Muscle layer of colon (tissue), 2 donors: ENCODE results near the gene MAPKAPK2.

ENCODE experiments used
- H3K27ac ChIP-seq: one replicate; pipeline ENCODE4 v1.7.0; 2013; ENCODE audit warnings: low read depth, mild to moderate bottlenecking, low read length, moderate library complexity
- H3K27me3 ChIP-seq, 2 donors: one replicate each; pipeline ENCODE4 v1.7.0; 2013; ENCODE audit warnings: low read length in 2 of 2, mild to moderate bottlenecking in 2 of 2; ENCODE audit not compliant: insufficient read depth in 2 of 2, control insufficient read depth in 1 of 2
- H3K36me3 ChIP-seq: one replicate; pipeline ENCODE4 v1.7.0; 2013; ENCODE audit warnings: mild to moderate bottlenecking, low read length; ENCODE audit not compliant: insufficient read depth
- H3K4me1 ChIP-seq: one replicate; pipeline ENCODE4 v1.7.0; 2013; ENCODE audit warnings: mild to moderate bottlenecking, low read length; ENCODE audit not compliant: insufficient read depth
- H3K4me3 ChIP-seq, 2 donors: one replicate each; pipeline ENCODE4 v1.7.0; 2013; ENCODE audit warnings: low read length in 2 of 2, low read depth in 1 of 2, mild to moderate bottlenecking in 1 of 2, moderate library complexity in 1 of 2
- H3K9ac ChIP-seq: one replicate; pipeline ENCODE4 v1.7.0; 2013; ENCODE audit warnings: low read length
- H3K9me3 ChIP-seq: one replicate; pipeline ENCODE4 v1.7.0; 2013; ENCODE audit warnings: mild to moderate bottlenecking, low read length
- donor health status: abdominal sarcoma.
- donor health status: Adenocarcinoma of cecum.

The MAPKAPK2 gene

GRCh38 chr1:206662396-206663092, 22.2 kb upstream of the MAPKAPK2 start:
- Histone ChIP-seq H3K4me3 (no peak overlapping the region), H3K27ac (no peak overlapping the region), H3K9ac (no peak overlapping the region), H3K4me1 (peaks cover 21% of the 10 kb centered on the region), H3K36me3 (no peaks in the 10 kb centered on the region), H3K9me3 (no peaks in the 10 kb centered on the region), H3K27me3 (no peaks in the 10 kb centered on the region)

GRCh38 chr1:206663362-206663761, 21.3 kb upstream of the MAPKAPK2 start:
- no peak overlapping the region for H3K9ac ChIP-seq
- no peak overlapping the region for H3K27ac ChIP-seq
- peak overlapping the region in 1 of 2 donors; percentile 39 for H3K4me3 ChIP-seq

DNA sequence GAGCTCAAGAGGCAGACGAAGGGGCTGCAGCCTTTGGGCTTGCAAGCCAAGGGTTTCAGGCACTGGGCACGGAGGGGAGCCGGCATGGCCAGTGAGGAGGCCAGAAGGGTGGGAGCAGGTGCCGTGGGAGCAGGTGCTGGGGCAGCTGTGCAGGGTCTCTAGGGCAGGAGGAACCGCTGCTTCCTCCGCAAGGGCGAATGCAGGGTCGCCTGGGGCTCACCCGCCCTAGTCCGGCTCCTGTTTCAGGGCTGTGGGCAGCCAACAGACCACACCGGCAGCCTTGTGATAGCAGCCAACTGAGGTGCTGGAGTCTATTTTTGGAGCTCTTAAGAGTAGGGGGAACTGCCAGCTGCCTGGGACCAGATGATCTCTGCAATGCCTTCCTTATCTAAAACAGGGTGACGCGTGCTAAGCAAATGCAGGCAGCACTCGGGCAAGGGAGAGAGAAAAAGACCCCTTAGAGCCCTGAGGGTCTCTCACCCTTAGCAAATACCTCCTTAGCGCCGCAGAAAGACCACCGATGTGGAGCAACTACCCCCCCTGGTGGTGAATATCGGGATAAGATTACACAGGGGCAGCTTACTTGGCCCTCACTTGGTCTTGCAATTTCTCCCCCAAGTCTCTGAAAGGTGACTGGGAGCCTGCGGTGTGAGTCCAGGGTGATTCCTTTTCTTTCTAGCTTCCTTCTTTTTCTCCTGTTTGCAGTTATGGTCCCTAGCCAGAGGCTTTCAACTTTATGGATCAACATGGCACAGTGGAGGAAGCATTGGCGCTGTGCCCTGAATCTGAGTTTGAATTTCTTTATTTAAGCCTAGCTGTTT, 20.7 kb upstream of the MAPKAPK2 start:
- peak overlapping the region; percentile 24 for H3K27ac ChIP-seq
- H3K4me1 ChIP-seq: peaks cover 14% of the 10 kb centered on the region
- H3K4me3 ChIP-seq: peak overlapping the region; percentile 26 to 39
- no peak overlapping the region for H3K9ac ChIP-seq
- no peaks in the 10 kb centered on the region for H3K36me3 ChIP-seq
- H3K9me3 ChIP-seq: no peaks in the 10 kb centered on the region
- no peaks in the 10 kb centered on the region for H3K27me3 ChIP-seq

More at GRCh38 chr1:206663362-206663761, 21.3 kb upstream of the MAPKAPK2 start:
- Histone ChIP-seq H3K27me3 (no peaks in the 10 kb centered on the region), H3K4me1 (peaks cover 17% of the 10 kb centered on the region), H3K36me3 (no peaks in the 10 kb centered on the region), H3K9me3 (no peaks in the 10 kb centered on the region)

- Histone ChIP-seq H3K9me3 (no peaks in the 10 kb centered on the region), H3K4me1 (peaks cover 14% of the 10 kb centered on the region), H3K27me3 (no peaks in the 10 kb centered on the region), H3K36me3 (no peaks in the 10 kb centered on the region), H3K9ac (no peak overlapping the region), H3K27ac (no peak overlapping the region), H3K4me3 (peak overlapping the region in 1 of 2 donors; percentile 39)
Measured at GRCh38 chr1:206664740-206665139, 20.0 kb upstream of the MAPKAPK2 start.

- H3K27me3 ChIP-seq: no peaks in the 10 kb centered on the region
- no peaks in the 10 kb centered on the region for H3K9me3 ChIP-seq
- H3K36me3 ChIP-seq: no peaks in the 10 kb centered on the region
- H3K4me3 ChIP-seq: no peak overlapping the region
- H3K9ac ChIP-seq: no peak overlapping the region
- peaks cover 14% of the 10 kb centered on the region for H3K4me1 ChIP-seq
- no peak overlapping the region for H3K27ac ChIP-seq
Measured at GRCh38 chr1:206666031-206666561, 18.6 kb upstream of the MAPKAPK2 start.

DNA sequence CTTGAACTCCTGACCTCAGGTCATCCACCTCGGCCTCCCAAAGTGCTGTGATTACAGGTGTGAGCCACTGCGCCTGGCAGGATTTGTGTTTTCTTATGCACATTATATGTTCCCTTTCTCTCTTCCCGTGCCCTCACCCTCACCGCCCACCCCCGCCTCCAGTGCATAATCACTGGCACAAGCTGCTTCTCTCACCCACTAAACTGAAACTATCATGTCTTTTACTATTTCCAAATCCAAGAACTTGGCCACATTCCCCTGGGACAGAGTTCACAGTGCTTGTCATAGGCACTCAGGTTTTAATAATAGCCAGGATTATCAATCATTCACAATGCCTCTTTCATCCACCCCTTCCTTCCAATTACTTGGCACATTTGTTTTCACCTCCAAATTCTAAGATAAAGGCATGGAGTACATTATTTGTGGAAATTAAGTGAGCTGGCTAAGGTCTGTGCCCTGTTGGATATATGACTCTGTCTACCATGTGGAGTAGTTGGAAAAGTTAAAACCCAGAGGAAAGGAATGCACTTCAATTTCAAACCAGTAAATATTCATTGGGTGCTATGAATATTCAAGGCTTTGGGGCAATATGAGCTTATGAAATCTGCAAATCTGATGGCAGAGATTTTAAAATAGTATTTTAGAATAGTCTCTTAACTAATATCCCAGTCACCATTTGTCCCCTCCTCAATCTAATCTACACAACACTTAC, 17.6 kb upstream of the MAPKAPK2 start:
- Histone ChIP-seq H3K36me3 (no peaks in the 10 kb centered on the region), H3K4me1 (peaks cover 14% of the 10 kb centered on the region), H3K27ac (no peak overlapping the region), H3K9me3 (no peaks in the 10 kb centered on the region), H3K27me3 (no peaks in the 10 kb centered on the region), H3K9ac (no peak overlapping the region), H3K4me3 (no peak overlapping the region)

DNA sequence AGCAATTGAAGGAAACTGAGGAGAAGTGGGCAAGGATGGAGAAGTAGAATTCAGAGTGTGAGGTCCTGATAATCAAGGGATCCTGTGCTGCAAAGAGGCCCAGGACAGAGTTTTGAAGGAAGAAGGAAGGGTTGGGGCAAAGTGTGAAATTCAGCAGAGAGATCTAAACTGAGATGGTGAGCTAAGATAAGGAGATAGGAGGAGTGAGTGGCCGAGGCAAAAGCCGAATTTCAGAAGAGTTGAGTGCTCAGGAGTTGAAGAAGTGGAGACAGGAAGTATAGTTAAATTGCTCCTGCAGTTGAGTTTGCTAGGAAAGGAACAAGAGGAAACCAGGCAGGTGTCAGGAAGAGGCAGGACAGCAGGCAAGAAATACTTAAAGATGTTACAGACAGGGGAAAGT, 16.4 kb upstream of the MAPKAPK2 start:
- H3K27me3 ChIP-seq: no peaks in the 10 kb centered on the region
- H3K4me1 ChIP-seq: peaks cover 26% of the 10 kb centered on the region
- no peak overlapping the region for H3K27ac ChIP-seq
- no peak overlapping the region for H3K4me3 ChIP-seq
- no peak overlapping the region for H3K9ac ChIP-seq
- no peaks in the 10 kb centered on the region for H3K36me3 ChIP-seq
- no peaks in the 10 kb centered on the region for H3K9me3 ChIP-seq

GRCh38 chr1:206668874-206669410, 15.8 kb upstream of the MAPKAPK2 start:
- Histone ChIP-seq H3K27me3 (no peaks in the 10 kb centered on the region), H3K9me3 (no peaks in the 10 kb centered on the region), H3K4me3 (no peak overlapping the region), H3K36me3 (no peaks in the 10 kb centered on the region), H3K27ac (no peak overlapping the region), H3K9ac (no peak overlapping the region), H3K4me1 (peaks cover 26% of the 10 kb centered on the region)

- Histone ChIP-seq H3K9ac (no peak overlapping the region), H3K27ac (peak overlapping the region; percentile 4), H3K27me3 (no peaks in the 10 kb centered on the region), H3K4me1 (peaks cover 38% of the 10 kb centered on the region), H3K9me3 (no peaks in the 10 kb centered on the region), H3K4me3 (no peak overlapping the region), H3K36me3 (no peaks in the 10 kb centered on the region)
Measured at GRCh38 chr1:206672011-206672688, 12.6 kb upstream of the MAPKAPK2 start.

DNA sequence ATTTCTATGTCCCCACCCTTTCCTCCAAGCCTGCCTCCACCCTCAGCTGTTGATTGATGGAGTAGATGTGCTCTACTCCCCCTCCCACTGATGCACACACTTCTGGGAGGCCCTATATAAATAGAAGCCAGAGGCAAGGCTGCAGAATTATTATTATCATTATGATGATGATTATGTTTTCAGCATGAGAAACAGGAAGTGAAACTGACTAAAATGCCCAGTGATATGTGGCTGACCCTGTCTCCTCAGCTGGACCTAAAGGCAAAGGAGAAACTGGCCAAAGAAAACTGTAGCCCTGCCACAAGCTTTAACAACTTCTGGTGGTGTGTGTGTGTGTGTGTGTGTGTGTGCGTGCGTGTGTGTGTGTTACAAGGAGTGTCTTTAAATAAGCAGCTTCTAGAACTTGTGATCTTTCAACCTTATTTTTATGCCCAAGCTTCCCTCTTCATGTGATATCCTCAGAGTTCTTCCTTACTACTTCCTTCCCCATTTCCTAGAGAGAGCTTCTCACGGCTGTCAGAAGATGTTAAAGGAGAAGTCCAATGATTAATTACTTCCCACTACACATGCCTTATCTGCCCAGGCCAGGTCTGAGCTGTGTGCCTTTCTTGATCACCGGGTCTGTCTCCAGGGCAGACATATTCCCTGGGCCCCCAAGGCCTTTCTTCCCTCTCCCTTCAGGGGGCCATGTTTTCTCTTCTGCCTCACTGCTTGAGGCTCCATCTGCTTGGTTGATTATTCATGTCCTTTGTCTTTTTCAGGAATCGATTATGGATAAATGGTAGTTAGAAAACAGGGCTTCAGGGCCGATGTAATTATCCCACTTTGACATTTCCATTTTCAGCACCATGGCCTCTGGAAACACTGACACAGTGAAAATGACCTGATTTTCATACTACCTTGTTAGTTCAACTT, 11.6 kb upstream of the MAPKAPK2 start:
- H3K27ac ChIP-seq: peak overlapping the region; percentile 4
- H3K9ac ChIP-seq: no peak overlapping the region
- no peaks in the 10 kb centered on the region for H3K27me3 ChIP-seq
- no peak overlapping the region for H3K4me3 ChIP-seq
- peaks cover 38% of the 10 kb centered on the region for H3K4me1 ChIP-seq
- no peaks in the 10 kb centered on the region for H3K36me3 ChIP-seq
- H3K9me3 ChIP-seq: no peaks in the 10 kb centered on the region
